Activated T-cell treated with anti-CD3 and anti-CD28 coated beads for 4 hours (primary cell): ENCODE results near the gene MEIOB.

Experiments used
- DNase-seq: peaks from one replicate; pipeline ENCODE4 v3.0.0-alpha.2; 2020

The MEIOB gene

DNA sequence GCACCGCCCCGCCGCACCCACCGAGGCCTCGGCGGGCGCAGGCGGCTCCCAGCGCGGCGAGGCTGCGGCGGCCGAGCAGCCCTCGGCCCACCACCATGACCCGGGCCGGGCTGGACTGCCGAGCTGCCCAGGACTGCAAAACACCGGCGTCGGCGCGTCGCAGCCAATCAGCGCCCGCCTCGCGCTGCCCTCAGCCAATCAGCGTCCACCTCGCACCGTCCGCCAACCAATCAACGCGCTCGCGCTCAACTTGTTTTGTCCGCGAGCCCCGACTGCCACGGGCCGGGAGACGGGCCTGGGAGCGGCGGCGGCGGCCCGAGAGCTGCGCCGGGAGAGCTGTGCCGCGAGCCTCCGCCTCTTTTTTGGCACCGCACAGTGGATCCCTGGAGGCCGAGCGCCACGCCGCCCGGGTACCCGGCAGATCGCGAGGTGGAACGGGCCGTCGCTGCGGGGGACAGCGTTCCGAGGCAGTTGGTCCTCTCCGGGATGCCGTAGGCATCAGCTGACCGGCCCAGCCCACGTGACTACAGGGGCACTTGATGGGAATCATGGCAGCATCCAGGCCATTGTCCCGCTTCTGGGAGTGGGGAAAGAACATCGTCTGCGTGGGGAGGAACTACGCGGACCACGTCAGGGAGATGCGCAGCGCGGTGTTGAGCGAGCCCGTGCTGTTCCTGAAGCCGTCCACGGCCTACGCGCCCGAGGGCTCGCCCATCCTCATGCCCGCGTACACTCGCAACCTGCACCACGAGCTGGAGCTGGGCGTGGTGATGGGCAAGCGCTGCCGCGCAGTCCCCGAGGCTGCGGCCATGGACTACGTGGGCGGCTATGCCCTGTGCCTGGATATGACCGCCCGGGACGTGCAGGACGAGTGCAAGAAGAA lies 45.0 kb downstream of the MEIOB start, which contains the start of the genes FAHD1 and HAGH:
FAHD1 (plus strand) TSS at position 516 of the 883 bp plus-strand sequence; CDS start at position 549, 33 bp downstream.
HAGH (minus strand) TSS at position 135 of the 883 bp plus-strand sequence; CDS start at position 97, 38 bp downstream.
- DNase-seq = peak; percentile 81

GRCh38 chr16:1825864-1826690 lies 45.9 kb downstream of the MEIOB start:
- DNase-seq = peak; percentile 42

- DNase-seq = no peak
Measured at GRCh38 chr16:1825381-1825863, 46.5 kb downstream of the MEIOB start.

- DNase-seq = no peak
Measured at GRCh38 chr16:1823821-1824220, 48.1 kb downstream of the MEIOB start.

- DNase-seq = no peak
Measured at GRCh38 chr16:1822801-1823200, 49.2 kb downstream of the MEIOB start.

DNA sequence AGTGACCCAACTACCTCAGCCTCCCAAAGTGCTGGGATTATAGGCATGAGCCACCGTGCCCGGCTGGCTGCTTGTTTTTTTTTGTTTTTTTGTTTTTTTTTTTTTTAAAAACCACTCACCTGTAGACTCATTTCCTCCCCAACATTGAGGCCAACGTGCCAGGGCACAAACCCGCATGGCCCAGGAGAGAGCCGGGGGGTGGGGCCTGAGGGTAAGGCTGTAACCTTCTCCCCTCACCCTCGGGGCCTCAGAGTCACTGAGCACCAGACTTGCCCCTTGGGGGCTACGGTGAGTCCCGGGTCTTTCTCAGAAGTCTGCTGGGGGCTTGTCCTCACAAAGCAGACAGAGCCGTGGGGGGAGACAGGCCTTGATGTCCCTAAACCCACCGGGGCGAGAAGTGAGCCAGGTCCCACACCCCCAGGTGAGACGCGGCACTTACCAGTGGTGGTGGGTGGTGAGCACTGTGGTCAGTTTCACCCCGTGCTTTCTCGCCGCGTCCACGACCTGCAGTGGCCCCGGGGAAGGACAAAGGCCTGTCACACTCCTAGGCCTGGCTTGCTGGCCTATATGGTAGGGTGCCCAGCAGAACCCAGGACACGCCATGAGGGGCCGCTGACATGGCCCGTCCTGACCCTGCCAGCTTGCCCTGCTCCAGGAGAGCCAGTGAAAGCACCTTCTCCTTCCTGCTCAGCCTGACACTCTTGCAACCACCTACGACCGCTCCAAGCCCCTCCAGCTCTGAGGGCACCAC lies 49.9 kb downstream of the MEIOB start:
- no peak for DNase-seq

GRCh38 chr16:1820946-1821290 lies 51.0 kb downstream of the MEIOB start:
- no peak for DNase-seq

DNA sequence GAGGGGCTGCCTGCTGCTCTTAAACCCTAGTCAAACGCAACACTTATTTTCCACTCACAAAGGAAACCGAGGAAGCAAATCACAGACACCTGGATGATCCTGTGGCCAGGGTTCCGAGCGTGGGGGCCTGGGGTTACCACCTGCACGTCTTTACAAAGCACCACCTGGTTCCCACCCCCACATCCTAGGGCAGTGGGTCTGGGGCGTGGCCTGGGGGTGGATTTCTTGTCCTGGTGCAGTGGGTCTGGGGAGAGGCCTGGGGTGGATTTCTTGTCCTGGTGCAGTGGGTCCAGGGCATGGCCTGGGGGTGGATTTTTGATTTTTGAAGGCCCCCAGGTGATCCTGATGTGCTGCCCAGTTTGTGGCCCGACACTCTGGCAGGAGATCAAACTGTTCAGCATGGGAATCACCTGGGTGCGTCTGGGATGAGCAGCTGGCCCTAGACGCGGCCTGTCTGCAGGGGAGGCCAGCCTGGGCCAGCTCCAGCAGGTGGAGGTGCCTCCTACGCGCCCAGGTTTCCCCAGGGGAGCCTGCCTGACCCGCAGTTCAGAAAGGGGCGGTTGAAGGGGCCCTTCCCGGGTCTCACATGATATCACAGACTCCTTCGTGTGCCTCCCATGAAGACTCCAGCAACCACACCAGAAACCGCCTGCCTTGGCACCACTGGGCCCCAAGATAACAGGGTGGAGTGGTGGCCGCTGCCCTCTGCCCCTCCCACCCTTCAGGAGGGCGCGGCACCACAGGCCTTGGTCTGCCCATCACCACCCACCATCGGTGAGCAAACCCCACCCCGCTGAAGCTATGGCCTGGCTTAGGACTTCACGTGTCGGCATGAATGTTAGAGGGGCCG lies 51.6 kb downstream of the MEIOB start:
- no peak for DNase-seq

- DNase-seq = no peak
Measured at GRCh38 chr16:1819611-1820010, 52.4 kb downstream of the MEIOB start.

- no peak for DNase-seq
Measured at GRCh38 chr16:1818873-1819525, 53.0 kb downstream of the MEIOB start.

DNA sequence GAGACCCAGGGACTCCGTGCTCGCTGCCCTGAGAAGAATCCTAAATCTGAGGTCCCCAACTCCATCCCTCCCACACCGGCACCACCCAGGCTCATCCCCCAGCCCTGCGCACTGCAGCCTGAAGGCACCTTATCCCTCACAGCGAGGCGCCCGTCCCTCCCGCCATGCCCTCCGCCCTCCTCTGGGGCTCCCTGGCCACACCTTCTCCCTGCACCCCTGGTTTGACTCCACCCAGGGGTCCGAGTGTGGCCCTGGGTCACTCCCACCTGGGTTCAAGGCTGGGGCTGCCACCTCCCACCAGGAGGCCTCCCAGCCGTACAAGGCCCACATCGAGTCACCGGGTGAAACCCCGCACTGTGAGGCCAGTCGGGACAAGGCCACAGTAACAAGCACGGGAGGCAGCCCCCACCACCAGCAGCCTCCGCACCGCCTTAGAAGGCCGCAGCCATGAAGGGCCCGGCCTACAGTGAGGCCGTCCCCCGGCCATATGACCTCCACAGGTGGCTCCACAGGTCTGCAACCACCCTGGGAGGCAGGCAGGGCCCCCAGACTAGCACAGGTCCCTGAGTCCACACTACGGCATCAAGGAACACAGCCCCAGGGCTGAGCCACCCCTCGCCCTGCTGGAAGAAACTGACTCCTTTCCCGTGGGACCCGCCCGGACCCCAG lies 53.6 kb downstream of the MEIOB start:
- no peak for DNase-seq

DNA sequence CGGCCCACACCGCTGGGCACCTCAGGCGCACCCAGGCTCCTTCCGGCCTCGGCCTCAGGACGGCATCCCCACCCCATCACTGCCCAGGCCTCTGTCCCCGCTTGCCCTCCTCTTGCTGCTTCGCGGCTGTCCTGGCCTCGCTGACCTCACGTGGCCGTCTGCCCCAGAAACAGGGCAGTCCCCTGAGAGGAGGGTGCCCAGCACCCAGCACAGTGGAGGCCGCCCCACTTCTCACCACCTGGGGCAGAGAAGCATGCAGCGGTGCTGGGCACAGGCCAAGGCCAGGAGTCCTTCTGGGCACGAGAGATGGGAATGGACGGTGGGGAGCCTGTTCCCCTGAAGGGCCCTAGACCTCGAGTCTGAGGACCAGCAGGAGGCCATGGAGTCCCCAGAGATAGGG lies 54.2 kb downstream of the MEIOB start:
- DNase-seq = no peak

- DNase-seq = no peak
Measured at GRCh38 chr16:1817276-1817589, 54.7 kb downstream of the MEIOB start.

GRCh38 chr16:1816396-1817275 lies 55.3 kb downstream of the MEIOB start:
- DNase-seq = no peak

- no peak for DNase-seq
Measured at GRCh38 chr16:1815461-1815860, 56.5 kb downstream of the MEIOB start.

- DNase-seq = peak; percentile 31
Measured at GRCh38 chr16:1812732-1813163, 59.2 kb downstream of the MEIOB start.

GRCh38 chr16:1810536-1810935 lies 61.4 kb downstream of the MEIOB start:
- no peak for DNase-seq

DNA sequence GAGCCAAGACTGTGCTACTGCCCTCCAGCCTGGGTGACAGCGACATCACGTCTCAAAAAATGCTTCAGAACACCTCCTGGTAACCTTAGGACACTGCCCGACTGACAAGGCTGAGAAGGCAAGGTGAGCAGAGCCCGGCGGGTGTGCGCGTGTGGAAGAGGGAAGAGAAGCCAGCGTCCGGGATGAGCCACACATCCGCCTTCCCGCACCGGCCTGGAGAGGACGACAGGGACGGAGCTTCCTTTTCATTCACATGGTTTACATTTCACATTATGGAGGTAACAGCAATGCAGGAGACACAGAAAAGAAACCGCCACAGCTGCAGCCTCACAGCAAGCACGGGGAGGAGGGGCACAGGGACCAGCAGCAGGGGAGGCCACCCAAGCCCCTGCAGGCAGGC lies 61.9 kb downstream of the MEIOB start:
- no peak for DNase-seq

DNA sequence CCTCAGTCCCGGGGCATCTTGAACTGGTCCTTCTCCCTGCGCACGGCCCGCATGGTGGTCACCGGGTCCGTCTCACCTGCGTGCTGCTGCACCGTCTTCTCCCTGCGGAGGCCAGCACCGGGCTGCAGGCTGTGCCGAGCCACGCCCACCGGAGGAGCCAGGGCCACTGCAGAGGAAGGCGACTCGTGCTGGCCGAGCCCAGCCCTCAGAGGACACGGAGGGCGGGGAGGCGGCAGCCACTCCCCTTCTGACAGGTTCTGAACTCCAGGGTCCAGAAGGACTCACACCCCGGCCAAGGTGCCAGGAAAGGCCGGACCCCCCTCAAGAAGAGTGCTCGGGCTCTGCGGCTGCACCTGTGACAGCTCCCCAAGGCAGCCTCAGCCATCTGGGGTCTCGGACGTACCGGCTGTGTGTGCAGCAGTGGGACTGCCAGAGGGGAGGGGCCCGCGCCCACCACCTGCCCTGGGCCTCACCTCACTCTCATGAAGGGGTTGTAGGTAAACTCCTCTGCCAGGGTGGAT lies 62.6 kb downstream of the MEIOB start:
- no peak for DNase-seq

- DNase-seq = no peak
Measured at GRCh38 chr16:1808691-1809090, 63.3 kb downstream of the MEIOB start.
